SK-N-MC (cell line): ENCODE data around the gene IGF2R.

Experiments
- EZH2 ChIP-seq: fragments of 200-600 bp; sonication (generic); IDR thresholded peaks from one replicate; pipeline ENCODE4 v1.6.1; 2017; ENCODE audit warnings: antibody characterized with exemption
- POLR2AphosphoS5 ChIP-seq: IDR thresholded peaks from 2 replicates; pipeline ENCODE4 v1.6.1; 2012; ENCODE audit warnings: mild to moderate bottlenecking, low read depth, low read length, borderline replicate concordance

DNA sequence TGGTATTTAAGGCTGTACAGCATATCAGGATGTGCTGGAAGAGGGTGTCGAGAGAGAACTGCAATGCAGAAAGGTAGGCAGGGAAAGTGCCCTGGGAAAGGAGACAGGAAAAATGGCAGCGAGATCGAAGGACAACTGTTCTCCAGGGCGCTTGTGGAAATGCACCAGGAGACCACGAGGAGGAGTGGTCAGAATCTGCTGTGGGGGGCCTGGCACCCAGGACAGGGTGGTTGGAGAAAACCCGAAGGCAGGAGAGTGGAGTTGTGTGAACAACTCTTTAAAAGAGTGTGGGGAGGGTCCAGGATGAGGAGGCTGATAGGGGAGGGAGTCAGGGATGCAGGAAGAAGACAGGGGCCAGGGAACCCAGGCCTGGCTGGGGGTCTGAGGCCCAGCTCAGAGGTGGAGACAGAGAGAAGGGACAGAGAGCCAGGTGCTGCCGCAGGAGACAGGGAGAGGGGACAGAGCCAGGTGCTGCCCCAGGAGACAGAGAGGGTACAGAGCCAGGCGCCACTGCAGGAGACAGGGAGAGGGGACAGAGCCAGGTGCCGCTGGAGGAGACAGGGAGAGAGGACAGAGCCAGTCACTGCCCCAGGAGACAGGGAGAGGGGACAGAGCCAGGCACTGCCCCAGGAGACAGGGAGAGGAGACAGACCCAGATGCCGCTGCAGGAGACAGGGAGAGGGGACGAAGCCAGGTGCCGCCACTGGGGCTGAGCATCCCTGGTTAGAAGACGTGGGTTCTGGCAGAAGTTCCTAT is 162.0 kb downstream of the IGF2R start:
- TF ChIP-seq EZH2, result no peak
- TF ChIP-seq POLR2AphosphoS5, result no peak
